H9 (cell line): ENCODE results near the gene LCN2. TPM values are rescaled to one million over a fixed set of nuclear protein-coding genes. Genes with fewer than 3 reads are reported as not detected.

Source experiments
- DNase-seq: peaks from one replicate; pipeline ENCODE4 v3.0.0-alpha.2; 2017
- H2AFZ ChIP-seq: one replicate; pipeline ENCODE4 v1.6.1; 2013; ENCODE audit warnings: mild to moderate bottlenecking, low read length, control low read depth, moderate library complexity
- H2AK5ac ChIP-seq: 2 replicates; pipeline ENCODE4 v1.6.1; 2013; ENCODE audit warnings: low read length, control low read depth, mixed read lengths; ENCODE audit not compliant: insufficient read length
- H2BK120ac ChIP-seq: one replicate; pipeline ENCODE4 v1.6.1; 2013; ENCODE audit warnings: low read depth, mild to moderate bottlenecking, low read length, control low read depth, inconsistent platforms; ENCODE audit not compliant: poor library complexity, severe bottlenecking
- H2BK12ac ChIP-seq: 2 replicates; pipeline ENCODE4 v1.6.1; 2013; ENCODE audit warnings: low read length, control low read depth, mixed read lengths, low read depth; ENCODE audit not compliant: insufficient read length
- H2BK15ac ChIP-seq: 2 replicates; pipeline ENCODE4 v1.6.1; 2013; ENCODE audit warnings: low read depth, low read length, control low read depth
- H2BK20ac ChIP-seq: one replicate; pipeline ENCODE4 v1.6.1; 2013; ENCODE audit warnings: low read depth, mild to moderate bottlenecking, low read length, control low read depth, inconsistent platforms; ENCODE audit not compliant: poor library complexity, severe bottlenecking
- H2BK5ac ChIP-seq: 2 replicates; pipeline ENCODE4 v1.6.1; 2013; ENCODE audit warnings: low read length, control low read depth, mixed read lengths; ENCODE audit not compliant: insufficient read length
- H3K14ac ChIP-seq: 2 replicates; pipeline ENCODE4 v1.6.1; 2013; ENCODE audit warnings: low read length, control low read depth; ENCODE audit not compliant: insufficient read depth
- H3K18ac ChIP-seq: 2 replicates; pipeline ENCODE4 v1.6.1; 2013; ENCODE audit warnings: low read depth, mild to moderate bottlenecking, mixed read lengths, low read length, control low read depth; ENCODE audit not compliant: insufficient read length
- H3K23ac ChIP-seq: 2 replicates; pipeline ENCODE4 v1.6.1; 2013; ENCODE audit warnings: low read length, control low read depth, mixed read lengths, low read depth; ENCODE audit not compliant: insufficient read length
- H3K23me2 ChIP-seq: 2 replicates; pipeline ENCODE4 v1.6.1; 2013; ENCODE audit warnings: low read depth, mild to moderate bottlenecking, mixed read lengths, low read length, control low read depth; ENCODE audit not compliant: insufficient read length, poor library complexity, severe bottlenecking
- H3K27ac ChIP-seq: 2 replicates; pipeline ENCODE4 v1.5.1; 2013; ENCODE audit warnings: low read length, control low read depth, mixed read lengths, low read depth; ENCODE audit not compliant: insufficient read length
- H3K27me3 ChIP-seq: 2 replicates; pipeline ENCODE4 v1.6.1; 2013; ENCODE audit warnings: low read length, control low read depth, inconsistent platforms; ENCODE audit not compliant: insufficient read depth
- H3K4ac ChIP-seq: 2 replicates; pipeline ENCODE4 v1.6.1; 2013; ENCODE audit warnings: low read depth, mild to moderate bottlenecking, control low read depth, inconsistent platforms, low read length, moderate library complexity
- H3K4me1 ChIP-seq: 2 replicates; pipeline ENCODE4 v1.6.1; 2013; ENCODE audit warnings: low read length, control low read depth, inconsistent platforms; ENCODE audit not compliant: insufficient read depth
- H3K4me2 ChIP-seq: 2 replicates; pipeline ENCODE4 v1.6.1; 2013; ENCODE audit warnings: low read length, control low read depth, mixed read lengths; ENCODE audit not compliant: insufficient read length, insufficient read depth
- H3K56ac ChIP-seq: 2 replicates; pipeline ENCODE4 v1.6.1; 2013; ENCODE audit warnings: low read depth, mild to moderate bottlenecking, mixed read lengths, low read length, control low read depth; ENCODE audit not compliant: insufficient read length
- H3K79me1 ChIP-seq: 2 replicates; pipeline ENCODE4 v1.6.1; 2013; ENCODE audit warnings: low read depth, mild to moderate bottlenecking, moderate library complexity, low read length, control low read depth, inconsistent platforms; ENCODE audit not compliant: insufficient read depth, poor library complexity, severe bottlenecking
- H3K79me2 ChIP-seq: 2 replicates; pipeline ENCODE4 v1.6.1; 2013; ENCODE audit warnings: low read length, control low read depth, inconsistent platforms; ENCODE audit not compliant: insufficient read depth
- H3K9ac ChIP-seq: 2 replicates; pipeline ENCODE4 v1.6.1; 2013; ENCODE audit warnings: low read length, control low read depth, mixed read lengths; ENCODE audit not compliant: insufficient read length; ENCODE audit errors: extremely low read depth
- H3K9me3 ChIP-seq: one replicate; pipeline ENCODE4 v1.6.1; 2013; ENCODE audit warnings: low read depth, low read length, inconsistent platforms; ENCODE audit not compliant: control insufficient read depth
- H3T11ph ChIP-seq: one replicate; pipeline ENCODE4 v1.6.1; 2013; ENCODE audit warnings: mild to moderate bottlenecking, low read length, control low read depth, inconsistent platforms
- H4K20me1 ChIP-seq: one replicate; pipeline ENCODE4 v1.6.1; 2013; ENCODE audit not compliant: control insufficient read depth, insufficient read length, insufficient read depth
- H4K5ac ChIP-seq: 2 replicates; pipeline ENCODE4 v1.6.1; 2013; ENCODE audit warnings: low read depth, mild to moderate bottlenecking, mixed read lengths, low read length, control low read depth; ENCODE audit not compliant: insufficient read length
- H4K8ac ChIP-seq: replicated peaks from 2 replicates; pipeline ENCODE4 v1.6.1; 2013; ENCODE audit warnings: low read length, control low read depth, mixed read lengths, low read depth; ENCODE audit not compliant: insufficient read length
- H4K91ac ChIP-seq: 2 replicates; pipeline ENCODE4 v1.6.1; 2013; ENCODE audit warnings: low read depth, mild to moderate bottlenecking, moderate library complexity, mixed read lengths, low read length, control low read depth; ENCODE audit not compliant: insufficient read length
- H3K27ac Mint-ChIP-seq, 3 experiments: 2 replicates in 2 of 3; 3 replicates in 1 of 3; pipeline ENCODE4 v1.8.0; 2020 to 2021; ENCODE audit warnings: mixed read lengths in 3 of 3, mild to moderate bottlenecking in 1 of 3, moderate library complexity in 1 of 3
- H3K27me3 Mint-ChIP-seq: 2 replicates; pipeline ENCODE4 v1.8.0; 2021; ENCODE audit warnings: low read depth, mild to moderate bottlenecking, moderate library complexity, mixed read lengths
- H3K36me3 Mint-ChIP-seq, 3 experiments: 2 replicates in 2 of 3; 3 replicates in 1 of 3; pipeline ENCODE4 v1.8.0; 2020 to 2021; ENCODE audit warnings: low read depth in 3 of 3, mixed read lengths in 3 of 3; ENCODE audit not compliant: insufficient read depth in 1 of 3
- H3K4me1 Mint-ChIP-seq, 2 experiments: 2 replicates each; pipeline ENCODE4 v1.8.0; 2020; ENCODE audit warnings: mixed read lengths in 2 of 2
- H3K4me3 Mint-ChIP-seq, 2 experiments: 2 replicates in 1 of 2; 3 replicates in 1 of 2; pipeline ENCODE4 v1.8.0; 2020 to 2021; ENCODE audit warnings: mild to moderate bottlenecking in 2 of 2, mixed read lengths in 2 of 2, moderate library complexity in 1 of 2
- H3K9me3 Mint-ChIP-seq, 2 experiments: 2 replicates in 1 of 2; 3 replicates in 1 of 2; pipeline ENCODE4 v1.8.0; 2020; ENCODE audit warnings: mild to moderate bottlenecking in 2 of 2, mixed read lengths in 2 of 2, moderate library complexity in 1 of 2
- CTCF ChIP-seq: fragments of 200-600 bp; sonication (generic); conservative IDR thresholded peaks from 3 replicates; pipeline ENCODE4 v1.8.0; 2021; ENCODE audit warnings: antibody characterized with exemption, mild to moderate bottlenecking
- WGBS: extraction: QIAGEN DNeasy Blood & Tissue Kit; methylation state at CpG from one replicate; pipeline ENCODE4 v1.1.7; 2013; ENCODE audit warnings: missing lambda C conversion rate, low lambda C conversion rate, mixed read lengths; ENCODE audit not compliant: insufficient read length; ENCODE audit errors: extremely low coverage; 5-methylcytosine and 5-hydroxymethylcytosine counted together
- long read RNA-seq: library from polyadenylated mRNA; unstranded; transcript quantifications from one replicate; pipeline ENCODE4 v2.0.0, GENCODE V29; 2020
- total RNA-seq: library from RNA; stranded (reverse); gene quantifications from 2 replicates; pipeline ENCODE4 v1.2.1, GENCODE V29; 2021

LCN2 gene
- not detected in 2 replicates for total RNA-seq
- long read RNA-seq: 0 reads

- H2BK12ac ChIP-seq: no peak within 1 kb of the TSS
- H3K4me3 Mint-ChIP-seq: no peak within 1 kb of the TSS; a peak in 2 of 5 replicates
- no peak within 1 kb of the TSS for H2BK15ac ChIP-seq
- no peak within 1 kb of the TSS for H2AFZ ChIP-seq
- no peaks in the 10 kb centered on the region for H4K20me1 ChIP-seq
- H2BK120ac ChIP-seq: no peak within 1 kb of the TSS
- no peak within 1 kb of the TSS for H3K23ac ChIP-seq
- no peaks in the 10 kb centered on the region for H3K9me3 ChIP-seq
- H3K14ac ChIP-seq: no peak within 1 kb of the TSS
- H3K27me3 ChIP-seq: no peaks in the 10 kb centered on the region
- no peak within 1 kb of the TSS for H3K9ac ChIP-seq
- no peaks in the 10 kb centered on the region for H3K36me3 Mint-ChIP-seq
- H4K91ac ChIP-seq: no peak within 1 kb of the TSS
- no peak within 1 kb of the TSS for H2AK5ac ChIP-seq
- H4K5ac ChIP-seq: no peak within 1 kb of the TSS
- H3K79me1 ChIP-seq: no peaks in the 10 kb centered on the region
- no peaks in the 10 kb centered on the region for H3K79me2 ChIP-seq
- WGBS: no CpG with 5 or more reads among the region's 9 CpGs
- peaks cover 11 to 18% of the 10 kb centered on the region in 2 experiments for H3K4me1 Mint-ChIP-seq
- TF ChIP-seq CTCF: no peak
- H3K9me3 Mint-ChIP-seq: no peaks in the 10 kb centered on the region
- peaks cover 10% of the 10 kb centered on the region for H3K27me3 Mint-ChIP-seq
- no peak within 1 kb of the TSS for H3K4me2 ChIP-seq
- H3K27ac ChIP-seq: no peak within 1 kb of the TSS
- no peak within 1 kb of the TSS for H4K8ac ChIP-seq
- peak; percentile 22 for DNase-seq
- H3K56ac ChIP-seq: no peak within 1 kb of the TSS
- H3K23me2 ChIP-seq: no peaks in the 10 kb centered on the region
- H3K27ac Mint-ChIP-seq: peak within 1 kb of the TSS in 2 of 3 experiments; percentile 28 to 48; a peak in 2 of 7 replicates
- H2BK5ac ChIP-seq: no peak within 1 kb of the TSS
- no peak within 1 kb of the TSS for H3K4ac ChIP-seq
- H3K4me1 ChIP-seq: no peaks in the 10 kb centered on the region
- H3K18ac ChIP-seq: no peak within 1 kb of the TSS
- no peak within 1 kb of the TSS for H2BK20ac ChIP-seq
- H3T11ph ChIP-seq: no peak within 1 kb of the TSS
These were observed at the start of gene LCN2 for GRCh38 chr9:128149001-128149701. Gene LCN2, plus strand, starts transcription at chr9:128149453. Its CDS starts 73 bp downstream, at chr9:128149526.
